Ishikawa (cell line): Measurements from ENCODE around the gene SLC16A13.

Source experiments
- CEBPB ChIP-seq: IDR thresholded peaks from 2 replicates; pipeline ENCODE4 v1.6.1; 2012
- CREB1 ChIP-seq: IDR thresholded peaks from 2 replicates; pipeline ENCODE4 v1.6.1; 2012; ENCODE audit warnings: low read depth
- EP300 ChIP-seq: IDR thresholded peaks from 2 replicates; pipeline ENCODE4 v1.6.1; 2012; ENCODE audit warnings: borderline replicate concordance
- MAX ChIP-seq: IDR thresholded peaks from 2 replicates; pipeline ENCODE4 v1.6.1; 2012
- NFIC ChIP-seq: IDR thresholded peaks from 2 replicates; pipeline ENCODE4 v1.6.1; 2012
- RAD21 ChIP-seq: IDR thresholded peaks from 2 replicates; pipeline ENCODE4 v1.6.1; 2012; ENCODE audit warnings: low read depth
- REST ChIP-seq: IDR thresholded peaks from 2 replicates; pipeline ENCODE4 v1.6.1; 2012; ENCODE audit warnings: low read depth, mild to moderate bottlenecking
- TCF12 ChIP-seq: IDR thresholded peaks from 2 replicates; pipeline ENCODE4 v1.6.1; 2012; ENCODE audit warnings: low read depth
- TEAD4 ChIP-seq: IDR thresholded peaks from 2 replicates; pipeline ENCODE4 v1.6.1; 2012
- USF1 ChIP-seq: IDR thresholded peaks from 2 replicates; pipeline ENCODE4 v1.6.1; 2012
- YY1 ChIP-seq: IDR thresholded peaks from 2 replicates; pipeline ENCODE4 v1.6.1; 2012; ENCODE audit warnings: low read depth

GRCh38 chr17:7047566-7047965 lies 11.8 kb downstream of the SLC16A13 start:
- TF ChIP-seq EP300 (no peak), NFIC (no peak), TCF12 (no peak), TEAD4 (no peak), CREB1 (no peak), RAD21 (no peak), YY1 (no peak), USF1 (no peak), REST (no peak), MAX (no peak), CEBPB (no peak)
